ENCODE measurements around the gene PPARA. TPM values are rescaled to one million over a fixed set of nuclear protein-coding genes. Genes with fewer than 3 reads are reported as not detected.
A peak's percentile ranks its signal among the peaks of the same experiment; 100 is the strongest.

PPARA gene
- total and polyA plus RNA-seq, 12 donors, result 5.1 to 208 (median 37.4) TPM

- Histone ChIP-seq H3K4me3 (no peak overlapping the region), H3K4me1 (replicated peaks in 1 of 2) (no peaks in the 10 kb centered on the region), H3K36me3 (replicated peaks in 1 of 2) (peaks cover 0 to 11% of the 10 kb centered on the region in 2 donors), H3K27me3 (no peaks in the 10 kb centered on the region), H3K9me3 (replicated peaks in 1 of 3) (peaks cover 0 to 12% (median 0%) of the 10 kb centered on the region in 3 donors), H3K27ac (no peak overlapping the region)
- TF ChIP-seq, protein P1, sequence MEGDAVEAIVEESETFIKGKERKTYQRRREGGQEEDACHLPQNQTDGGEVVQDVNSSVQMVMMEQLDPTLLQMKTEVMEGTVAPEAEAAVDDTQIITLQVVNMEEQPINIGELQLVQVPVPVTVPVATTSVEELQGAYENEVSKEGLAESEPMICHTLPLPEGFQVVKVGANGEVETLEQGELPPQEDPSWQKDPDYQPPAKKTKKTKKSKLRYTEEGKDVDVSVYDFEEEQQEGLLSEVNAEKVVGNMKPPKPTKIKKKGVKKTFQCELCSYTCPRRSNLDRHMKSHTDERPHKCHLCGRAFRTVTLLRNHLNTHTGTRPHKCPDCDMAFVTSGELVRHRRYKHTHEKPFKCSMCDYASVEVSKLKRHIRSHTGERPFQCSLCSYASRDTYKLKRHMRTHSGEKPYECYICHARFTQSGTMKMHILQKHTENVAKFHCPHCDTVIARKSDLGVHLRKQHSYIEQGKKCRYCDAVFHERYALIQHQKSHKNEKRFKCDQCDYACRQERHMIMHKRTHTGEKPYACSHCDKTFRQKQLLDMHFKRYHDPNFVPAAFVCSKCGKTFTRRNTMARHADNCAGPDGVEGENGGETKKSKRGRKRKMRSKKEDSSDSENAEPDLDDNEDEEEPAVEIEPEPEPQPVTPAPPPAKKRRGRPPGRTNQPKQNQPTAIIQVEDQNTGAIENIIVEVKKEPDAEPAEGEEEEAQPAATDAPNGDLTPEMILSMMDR (IDR thresholded peaks at IDR 0.05), result no peak
- TF ChIP-seq POLR2A (IDR thresholded peaks at IDR 0.05), result no peak
- intact Hi-C loops (cut with DNase I), result no loop called here
- DNase-seq, result no peak
- WGBS, 4 donors, result 93 to 100% (median 95%) methylated on average over 1 of the region's 1 CpG
Measured at GRCh38 chr22:46179748-46180147, 29.4 kb downstream of the PPARA start.

GRCh38 chr22:46180370-46181137 is 30.2 kb downstream of the PPARA start:
- no peak for TF ChIP-seq POLR2A (IDR thresholded peaks at IDR 0.05)
- TF ChIP-seq, protein P1 (IDR thresholded peaks at IDR 0.05), result no peak
- 97 to 98% (median 97%) methylated on average over 12 of the region's 12 CpGs for WGBS, 4 donors
- H3K4me1 ChIP-seq (replicated peaks in 1 of 2), result no peaks in the 10 kb centered on the region
- H3K27me3 ChIP-seq, result no peaks in the 10 kb centered on the region
- DNase-seq, result peak in 1 of 7 donors; percentile 1
- peaks cover 0 to 11% of the 10 kb centered on the region in 2 donors for H3K36me3 ChIP-seq (replicated peaks in 1 of 2)
- no peak overlapping the region for H3K27ac ChIP-seq
- intact Hi-C loops (cut with DNase I), result no loop called here
- H3K9me3 ChIP-seq (replicated peaks in 1 of 3), result peaks cover 0 to 12% (median 0%) of the 10 kb centered on the region in 3 donors
- H3K4me3 ChIP-seq, result no peak overlapping the region

- H3K9me3 ChIP-seq (replicated peaks in 1 of 3), result peaks cover 0 to 16% (median 0%) of the 10 kb centered on the region in 3 donors
- no peaks in the 10 kb centered on the region for H3K27me3 ChIP-seq
- TF ChIP-seq, protein P1 (IDR thresholded peaks at IDR 0.05), result no peak
- TF ChIP-seq POLR2A (IDR thresholded peaks at IDR 0.05), result no peak
- 82 to 91% (median 87%) methylated on average over 5 of the region's 5 CpGs for WGBS, 4 donors
- H3K4me3 ChIP-seq, result no peak overlapping the region
- H3K4me1 ChIP-seq (replicated peaks in 1 of 2), result no peaks in the 10 kb centered on the region
- intact Hi-C loops (cut with DNase I), result no loop called here
- no peak overlapping the region for H3K27ac ChIP-seq
- peaks cover 0 to 8% of the 10 kb centered on the region in 2 donors for H3K36me3 ChIP-seq (replicated peaks in 1 of 2)
- DNase-seq, result peak in 1 of 7 donors; percentile 31
Measured at GRCh38 chr22:46183733-46184132, 33.4 kb downstream of the PPARA start.

- H3K36me3 ChIP-seq (replicated peaks in 1 of 2), result peaks cover 0 to 8% of the 10 kb centered on the region in 2 donors
- no peaks in the 10 kb centered on the region for H3K4me1 ChIP-seq (replicated peaks in 1 of 2)
- H3K27me3 ChIP-seq, result no peaks in the 10 kb centered on the region
- peaks cover 0 to 16% (median 0%) of the 10 kb centered on the region in 3 donors for H3K9me3 ChIP-seq (replicated peaks in 1 of 3)
- no peak overlapping the region for H3K4me3 ChIP-seq
- TF ChIP-seq, protein P1 (IDR thresholded peaks at IDR 0.05), result no peak
- no peak for TF ChIP-seq POLR2A (IDR thresholded peaks at IDR 0.05)
- no peak overlapping the region for H3K27ac ChIP-seq
- no peak for DNase-seq
- WGBS, 4 donors, result 87 to 93% (median 90%) methylated on average over 2 of the region's 2 CpGs
- intact Hi-C loops (cut with DNase I), result no loop called here
Measured at GRCh38 chr22:46185283-46185682, 35.0 kb downstream of the PPARA start.
